Embryonic facial prominence (tissue), 1 donor: Measurements from ENCODE around the gene MARCHF2.

Experiments used
- DNase-seq: peaks from one replicate; pipeline ENCODE4 v3.0.0-alpha.2; 2016; ENCODE audit errors: extremely low spot score

Gene MARCHF2

GRCh38 chr19:8477889-8478288 lies 64.8 kb downstream of the MARCHF2 start:
- DNase-seq = no peak

- DNase-seq = no peak
Observed at GRCh38 chr19:8478598-8478997, 65.5 kb downstream of the MARCHF2 start.

GRCh38 chr19:8481201-8481600 lies 68.1 kb downstream of the MARCHF2 start:
- no peak for DNase-seq

GRCh38 chr19:8481616-8482015 lies 68.5 kb downstream of the MARCHF2 start:
- no peak for DNase-seq

GRCh38 chr19:8482696-8483095 lies 69.6 kb downstream of the MARCHF2 start:
- DNase-seq = no peak

- no peak for DNase-seq
Observed at GRCh38 chr19:8483165-8483564, 70.1 kb downstream of the MARCHF2 start.

GRCh38 chr19:8484331-8484894 lies 71.3 kb downstream of the MARCHF2 start:
- DNase-seq = no peak

- no peak for DNase-seq
Observed at GRCh38 chr19:8485561-8486371, 72.7 kb downstream of the MARCHF2 start.

- DNase-seq = no peak
Observed at GRCh38 chr19:8486661-8487136, 73.6 kb downstream of the MARCHF2 start.

GRCh38 chr19:8487137-8487851 lies 74.2 kb downstream of the MARCHF2 start:
- DNase-seq = no peak

- no peak for DNase-seq
Observed at GRCh38 chr19:8488365-8488764, 75.3 kb downstream of the MARCHF2 start.
